Suprapubic skin (tissue), 4 donors: ENCODE measurements around the gene RHBDL3. TPM values are rescaled to one million over a fixed set of nuclear protein-coding genes. Genes with fewer than 3 reads are reported as not detected.

Experiments
- DNase-seq, 2 donors: peaks; one replicate each; pipeline ENCODE4 v3.0.0-alpha.2; 2019; ENCODE audit warnings: low spot score in 2 of 2
- H3K27ac ChIP-seq: fragments of 200-600 bp; sonication (generic); one replicate; pipeline ENCODE4 v1.5.1; 2019
- H3K27me3 ChIP-seq: fragments of 200-600 bp; sonication (generic); one replicate; pipeline ENCODE4 v1.5.1; 2019
- H3K36me3 ChIP-seq: fragments of 200-600 bp; sonication (generic); one replicate; pipeline ENCODE4 v1.5.1; 2019
- H3K4me1 ChIP-seq: fragments of 200-600 bp; sonication (generic); one replicate; pipeline ENCODE4 v1.5.1; 2019
- H3K4me3 ChIP-seq: fragments of 200-600 bp; sonication (generic); one replicate; pipeline ENCODE4 v1.5.1; 2019; ENCODE audit warnings: mild to moderate bottlenecking
- H3K9me3 ChIP-seq: fragments of 200-600 bp; sonication (generic); one replicate; pipeline ENCODE4 v1.5.1; 2019
- CTCF ChIP-seq, 2 donors: fragments of 200-600 bp in 1 of 2; fragments of 450-650 bp in 1 of 2; sonication (generic) in 1 of 2; IDR thresholded peaks; one replicate each; pipeline ENCODE4 v1.5.1; 2016 to 2019; ENCODE audit warnings: antibody characterized with exemption in 2 of 2, mild to moderate bottlenecking in 1 of 2, moderate library complexity in 1 of 2
- EP300 ChIP-seq: sonication (generic); formaldehyde crosslinking; IDR thresholded peaks from one replicate; pipeline ENCODE4 v1.6.1; 2017; ENCODE audit warnings: antibody characterized with exemption
- POLR2A ChIP-seq, 2 donors: fragments of 450-650 bp; IDR thresholded peaks; one replicate each; pipeline ENCODE4 v1.6.1; 2017; ENCODE audit warnings: antibody characterized with exemption in 2 of 2, mild to moderate bottlenecking in 2 of 2, moderate library complexity in 2 of 2
- POLR2AphosphoS5 ChIP-seq, 3 donors: sonication (generic); formaldehyde crosslinking; IDR thresholded peaks; one replicate each; pipeline ENCODE4 v1.6.1; 2017; ENCODE audit warnings: antibody characterized with exemption in 3 of 3
- WGBS: methylation state at CpG from one replicate; pipeline ENCODE4 v1.1.5; 2018; 5-methylcytosine and 5-hydroxymethylcytosine counted together
- total RNA-seq, 4 donors: library from RNA; depleted of rRNA; stranded (reverse); fragments of >200 nt; gene quantifications; one replicate each; pipeline ENCODE4 v1.1.0, GENCODE V29; 2016

The RHBDL3 gene
- total RNA-seq, 4 donors from 2014 or later = 0.31 to 1.7 (median 0.34) TPM; not detected in 1

- no peak for DNase-seq
- WGBS = 68% methylated on average over 8 of the region's 8 CpGs
- H3K27ac ChIP-seq = no peak overlapping the region
- peaks cover 85% of the 10 kb centered on the region for H3K36me3 ChIP-seq
- H3K27me3 ChIP-seq = no peaks in the 10 kb centered on the region
- peaks cover 54% of the 10 kb centered on the region for H3K4me1 ChIP-seq
- TF ChIP-seq POLR2AphosphoS5 (IDR thresholded peaks at IDR 0.05) = no peak
- TF ChIP-seq EP300 = no peak
- no peak for TF ChIP-seq POLR2A (IDR thresholded peaks at IDR 0.05)
- TF ChIP-seq CTCF (IDR thresholded peaks at IDR 0.05) = no peak
- H3K9me3 ChIP-seq = no peaks in the 10 kb centered on the region
- no peak overlapping the region for H3K4me3 ChIP-seq
Measured at GRCh38 chr17:32357615-32358014, 92.0 kb downstream of the RHBDL3 start.

- H3K4me1 ChIP-seq = peaks cover 17% of the 10 kb centered on the region
- no peaks in the 10 kb centered on the region for H3K9me3 ChIP-seq
- H3K36me3 ChIP-seq = peaks cover 95% of the 10 kb centered on the region
- no peak for DNase-seq
- no peak overlapping the region for H3K27ac ChIP-seq
- no peaks in the 10 kb centered on the region for H3K27me3 ChIP-seq
- H3K4me3 ChIP-seq = no peak overlapping the region
- TF ChIP-seq POLR2A (IDR thresholded peaks at IDR 0.05) (no peak), CTCF (IDR thresholded peaks at IDR 0.05) (no peak), POLR2AphosphoS5 (IDR thresholded peaks at IDR 0.05) (no peak), EP300 (no peak)
- WGBS = 94% methylated on average over 1 of the region's 1 CpG
Measured at GRCh38 chr17:32361270-32361669, 95.6 kb downstream of the RHBDL3 start.

DNA sequence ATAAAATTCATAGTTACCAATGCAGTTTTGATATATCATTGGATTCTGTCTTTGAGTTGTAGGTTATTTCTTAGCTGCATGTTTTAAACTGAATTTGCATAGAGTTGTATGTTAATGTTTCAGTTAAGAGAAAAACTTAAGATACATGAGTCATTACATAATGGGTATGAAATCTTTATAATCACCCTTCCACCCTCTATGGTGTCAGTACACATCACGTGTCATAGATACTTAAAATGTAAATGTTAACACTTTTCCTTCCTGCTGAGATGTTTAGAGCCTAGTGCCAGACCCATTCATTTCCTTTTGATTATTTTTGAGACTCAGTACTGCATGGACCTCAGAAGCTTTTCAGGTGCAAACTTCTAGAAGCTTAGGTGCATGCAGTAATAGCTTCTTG, 104.8 kb downstream of the RHBDL3 start:
- Histone ChIP-seq H3K27ac (no peak overlapping the region), H3K36me3 (peaks cover 90% of the 10 kb centered on the region), H3K4me3 (no peak overlapping the region), H3K4me1 (no peaks in the 10 kb centered on the region), H3K27me3 (no peaks in the 10 kb centered on the region), H3K9me3 (no peaks in the 10 kb centered on the region)
- WGBS = 63% methylated on average over 1 of the region's 1 CpG
- TF ChIP-seq POLR2A (IDR thresholded peaks at IDR 0.05) (no peak), POLR2AphosphoS5 (IDR thresholded peaks at IDR 0.05) (no peak), EP300 (no peak), CTCF (IDR thresholded peaks at IDR 0.05) (no peak)
- DNase-seq = no peak

Other genes with a start within 250 kb of the RHBDL3 start
- 100 to 1,000 TPM in 1 of 4 donors, 10 to 100 TPM in 3; 50.0 to 102 (median 61.4) TPM for gene RHOT1, start 123.3 kb upstream of the RHBDL3 start, total RNA-seq
- gene C17orf75, start 76.3 kb downstream of the RHBDL3 start, total RNA-seq = 10 to 100 TPM in 1 of 4 donors, 1 to 10 TPM in 3; 4.1 to 12.4 (median 8.3) TPM
- 100 to 1,000 TPM; 124 to 316 (median 141) TPM for gene ZNF207, start 84.3 kb downstream of the RHBDL3 start, total RNA-seq
- gene PSMD11, start 178.7 kb downstream of the RHBDL3 start, total RNA-seq = 10 to 100 TPM; 52.3 to 59.9 (median 57.7) TPM
- 1 to 10 TPM; 3.5 to 6.9 (median 5.5) TPM for gene CDK5R1, start 221.2 kb downstream of the RHBDL3 start, total RNA-seq